Esophagus muscularis mucosa (tissue), 4 donors: ENCODE data around the gene TROAP. TPM values are rescaled to one million over a fixed set of nuclear protein-coding genes. Genes with fewer than 3 reads are reported as not detected.

Experiments
- DNase-seq: peaks from one replicate; pipeline ENCODE4 v3.0.0-alpha.2; 2017; ENCODE audit errors: extremely low spot score
- H3K27ac ChIP-seq, 4 donors: fragments of 200-600 bp; sonication (generic); replicated peaks in 1 of 4; 1 replicate in 3 of 4; 2 replicates in 1 of 4; pipeline ENCODE4 v1.5.1; 2016 to 2019; ENCODE audit warnings: mild to moderate bottlenecking in 1 of 4
- H3K27me3 ChIP-seq, 4 donors: fragments of 200-600 bp; sonication (generic); one replicate each; pipeline versions ENCODE4 v1.5.1 to v1.6.0; 2016 to 2019
- H3K36me3 ChIP-seq, 4 donors: fragments of 200-600 bp; sonication (generic); one replicate each; pipeline ENCODE4 v1.5.1; 2016 to 2019
- H3K4me1 ChIP-seq, 4 donors: fragments of 200-600 bp; sonication (generic); one replicate each; pipeline ENCODE4 v1.5.1; 2016 to 2019
- H3K4me3 ChIP-seq, 4 donors: fragments of 200-600 bp; sonication (generic); 1 replicate in 2 of 4; 2 replicates in 2 of 4; pipeline ENCODE4 v1.5.1; 2016 to 2019; ENCODE audit warnings: mild to moderate bottlenecking in 4 of 4, moderate library complexity in 1 of 4
- H3K9me3 ChIP-seq, 4 donors: fragments of 200-600 bp; sonication (generic); 1 replicate in 3 of 4; 2 replicates in 1 of 4; pipeline ENCODE4 v1.5.1; 2016 to 2019
- CTCF ChIP-seq, 3 experiments: fragments of 200-600 bp in 2 of 3; fragments of 450-650 bp in 1 of 3; sonication (generic) in 2 of 3; IDR thresholded peaks; one replicate each; pipeline ENCODE4 v1.5.1; 2017 to 2019; ENCODE audit warnings: antibody characterized with exemption in 3 of 3, mild to moderate bottlenecking in 2 of 3, moderate library complexity in 1 of 3
- EP300 ChIP-seq: sonication (generic); formaldehyde crosslinking; IDR thresholded peaks from one replicate; pipeline ENCODE4 v1.6.1; 2017; ENCODE audit warnings: antibody characterized with exemption
- POLR2A ChIP-seq: fragments of 450-650 bp; IDR thresholded peaks from one replicate; pipeline ENCODE4 v1.6.1; 2017; ENCODE audit warnings: antibody characterized with exemption, moderate library complexity, mild to moderate bottlenecking, low read depth
- POLR2AphosphoS5 ChIP-seq, 2 donors: sonication (generic); formaldehyde crosslinking; IDR thresholded peaks; one replicate each; pipeline ENCODE4 v1.6.1; 2017; ENCODE audit warnings: antibody characterized with exemption in 2 of 2
- WGBS: methylation state at CpG from one replicate; pipeline ENCODE4 v1.1.5; 2018; 5-methylcytosine and 5-hydroxymethylcytosine counted together
- intact Hi-C: fragments of 100-400 bp; cut with DNase I; formaldehyde crosslinking; loops from one replicate; pipeline ENCODE4 v1.15.1; 2023
- total RNA-seq, 4 donors: library from RNA; depleted of rRNA; stranded (reverse); fragments of >200 nt; gene quantifications; one replicate each; pipeline versions ENCODE4 v1.1.0 to v1.2.1, GENCODE V29; 2016

The TROAP gene
- total RNA-seq, 4 donors from 2014 or later, result 0.26 to 0.80 TPM; not detected in 2

- H3K4me1 ChIP-seq, result peaks cover 0 to 7% (median 4%) of the 10 kb centered on the region in 4 donors
- no peak for TF ChIP-seq POLR2AphosphoS5 (IDR thresholded peaks at IDR 0.05)
- no peak for TF ChIP-seq POLR2A
- TF ChIP-seq EP300, result no peak
- TF ChIP-seq CTCF (IDR thresholded peaks at IDR 0.05), result peak; percentile 71 to 83 (median 82)
- no peaks in the 10 kb centered on the region for H3K9me3 ChIP-seq
- H3K27me3 ChIP-seq, result peaks cover 0 to 31% (median 2%) of the 10 kb centered on the region in 4 donors
- intact Hi-C loops, result loop anchor here (2.0 kb wide), 1 partner anchor 156 kb away; no protein-coding TSS in a partner anchor
- DNase-seq, result peak; percentile 37
- 31% methylated on average over 7 of the region's 7 CpGs for WGBS
- no peaks in the 10 kb centered on the region for H3K36me3 ChIP-seq
- H3K27ac ChIP-seq, result no peak overlapping the region
- no peak overlapping the region for H3K4me3 ChIP-seq
Measured at GRCh38 chr12:49358483-49359141, 35.6 kb downstream of the TROAP start.

GRCh38 chr12:49359671-49360070, 36.6 kb downstream of the TROAP start:
- Histone ChIP-seq H3K4me1 (peaks cover 0 to 7% (median 4%) of the 10 kb centered on the region in 4 donors), H3K36me3 (no peaks in the 10 kb centered on the region), H3K27me3 (peaks cover 0 to 23% (median 2%) of the 10 kb centered on the region in 4 donors), H3K9me3 (no peaks in the 10 kb centered on the region), H3K27ac (no peak overlapping the region), H3K4me3 (no peak overlapping the region)
- intact Hi-C loops, result loop anchor here (2.0 to 10.0 kb wide), 2 partner anchors 155 to 265 kb away; partner anchors contain the start of gene PRPF40B
- DNase-seq, result no peak
- 80% methylated on average over 7 of the region's 7 CpGs for WGBS
- no peak for TF ChIP-seq POLR2AphosphoS5 (IDR thresholded peaks at IDR 0.05)
- TF ChIP-seq EP300, result no peak
- no peak for TF ChIP-seq POLR2A
- no peak for TF ChIP-seq CTCF (IDR thresholded peaks at IDR 0.05)

- Histone ChIP-seq H3K27me3 (peaks cover 0 to 14% (median 2%) of the 10 kb centered on the region in 4 donors), H3K4me3 (no peak overlapping the region), H3K9me3 (no peaks in the 10 kb centered on the region), H3K4me1 (peaks cover 5 to 16% (median 11%) of the 10 kb centered on the region in 4 donors), H3K36me3 (no peaks in the 10 kb centered on the region), H3K27ac (no peak overlapping the region)
- intact Hi-C loops, result loop anchor here (10.0 kb wide), 1 partner anchor 263 kb away; the partner anchor contains the start of gene PRPF40B
- TF ChIP-seq POLR2AphosphoS5 (IDR thresholded peaks at IDR 0.05) (no peak), CTCF (IDR thresholded peaks at IDR 0.05) (no peak), POLR2A (no peak), EP300 (no peak)
- no peak for DNase-seq
- 100% methylated on average over 1 of the region's 1 CpG for WGBS
Measured at GRCh38 chr12:49362077-49362476, 39.0 kb downstream of the TROAP start.

DNA sequence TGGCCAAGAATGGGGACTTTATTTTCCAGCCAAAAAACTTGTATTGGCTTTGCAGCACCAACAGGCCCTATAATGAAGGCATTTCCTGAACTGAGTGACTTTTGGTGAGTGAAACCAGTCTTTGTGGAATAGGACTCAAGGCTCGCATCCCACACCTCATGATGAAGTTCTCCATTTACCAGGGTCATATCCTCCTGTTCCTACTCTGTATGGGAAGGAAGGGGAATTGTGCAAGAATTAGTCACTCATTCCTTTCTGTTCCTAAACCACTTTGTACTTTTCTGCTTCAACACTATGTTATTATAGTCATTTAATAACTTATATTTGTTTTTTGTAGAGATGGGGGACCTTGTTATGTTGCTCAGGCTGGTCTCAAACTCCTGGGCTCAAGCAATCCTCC, 41.9 kb downstream of the TROAP start:
- WGBS, result 63% methylated on average over 1 of the region's 1 CpG
- Histone ChIP-seq H3K4me1 (peaks cover 27 to 32% (median 28%) of the 10 kb centered on the region in 4 donors), H3K4me3 (no peak overlapping the region), H3K27ac (no peak overlapping the region), H3K27me3 (peaks cover 0 to 7% (median 0%) of the 10 kb centered on the region in 4 donors), H3K9me3 (no peaks in the 10 kb centered on the region), H3K36me3 (no peaks in the 10 kb centered on the region)
- no peak for TF ChIP-seq CTCF (IDR thresholded peaks at IDR 0.05)
- TF ChIP-seq POLR2A, result no peak
- no peak for TF ChIP-seq EP300
- no peak for TF ChIP-seq POLR2AphosphoS5 (IDR thresholded peaks at IDR 0.05)
- intact Hi-C loops, result loop anchor here (10.0 kb wide), 1 partner anchor 260 kb away; the partner anchor contains the start of gene PRPF40B
- no peak for DNase-seq
